H9 (cell line): ENCODE data around the gene HAGH. TPM values are rescaled to one million over a fixed set of nuclear protein-coding genes. Genes with fewer than 3 reads are reported as not detected.

ENCODE experiments used
- DNase-seq: peaks from one replicate; pipeline ENCODE4 v3.0.0-alpha.2; 2017
- H2AFZ ChIP-seq: one replicate; pipeline ENCODE4 v1.6.1; 2013; ENCODE audit warnings: mild to moderate bottlenecking, low read length, control low read depth, moderate library complexity
- H2AK5ac ChIP-seq: 2 replicates; pipeline ENCODE4 v1.6.1; 2013; ENCODE audit warnings: low read length, control low read depth, mixed read lengths; ENCODE audit not compliant: insufficient read length
- H2BK120ac ChIP-seq: one replicate; pipeline ENCODE4 v1.6.1; 2013; ENCODE audit warnings: low read depth, mild to moderate bottlenecking, low read length, control low read depth, inconsistent platforms; ENCODE audit not compliant: poor library complexity, severe bottlenecking
- H2BK12ac ChIP-seq: 2 replicates; pipeline ENCODE4 v1.6.1; 2013; ENCODE audit warnings: low read length, control low read depth, mixed read lengths, low read depth; ENCODE audit not compliant: insufficient read length
- H2BK15ac ChIP-seq: 2 replicates; pipeline ENCODE4 v1.6.1; 2013; ENCODE audit warnings: low read depth, low read length, control low read depth
- H2BK20ac ChIP-seq: one replicate; pipeline ENCODE4 v1.6.1; 2013; ENCODE audit warnings: low read depth, mild to moderate bottlenecking, low read length, control low read depth, inconsistent platforms; ENCODE audit not compliant: poor library complexity, severe bottlenecking
- H2BK5ac ChIP-seq: 2 replicates; pipeline ENCODE4 v1.6.1; 2013; ENCODE audit warnings: low read length, control low read depth, mixed read lengths; ENCODE audit not compliant: insufficient read length
- H3K14ac ChIP-seq: 2 replicates; pipeline ENCODE4 v1.6.1; 2013; ENCODE audit warnings: low read length, control low read depth; ENCODE audit not compliant: insufficient read depth
- H3K18ac ChIP-seq: 2 replicates; pipeline ENCODE4 v1.6.1; 2013; ENCODE audit warnings: low read depth, mild to moderate bottlenecking, mixed read lengths, low read length, control low read depth; ENCODE audit not compliant: insufficient read length
- H3K23ac ChIP-seq: 2 replicates; pipeline ENCODE4 v1.6.1; 2013; ENCODE audit warnings: low read length, control low read depth, mixed read lengths, low read depth; ENCODE audit not compliant: insufficient read length
- H3K23me2 ChIP-seq: 2 replicates; pipeline ENCODE4 v1.6.1; 2013; ENCODE audit warnings: low read depth, mild to moderate bottlenecking, mixed read lengths, low read length, control low read depth; ENCODE audit not compliant: insufficient read length, poor library complexity, severe bottlenecking
- H3K27ac ChIP-seq: 2 replicates; pipeline ENCODE4 v1.5.1; 2013; ENCODE audit warnings: low read length, control low read depth, mixed read lengths, low read depth; ENCODE audit not compliant: insufficient read length
- H3K27me3 ChIP-seq: 2 replicates; pipeline ENCODE4 v1.6.1; 2013; ENCODE audit warnings: low read length, control low read depth, inconsistent platforms; ENCODE audit not compliant: insufficient read depth
- H3K4ac ChIP-seq: 2 replicates; pipeline ENCODE4 v1.6.1; 2013; ENCODE audit warnings: low read depth, mild to moderate bottlenecking, control low read depth, inconsistent platforms, low read length, moderate library complexity
- H3K4me1 ChIP-seq: 2 replicates; pipeline ENCODE4 v1.6.1; 2013; ENCODE audit warnings: low read length, control low read depth, inconsistent platforms; ENCODE audit not compliant: insufficient read depth
- H3K4me2 ChIP-seq: 2 replicates; pipeline ENCODE4 v1.6.1; 2013; ENCODE audit warnings: low read length, control low read depth, mixed read lengths; ENCODE audit not compliant: insufficient read length, insufficient read depth
- H3K56ac ChIP-seq: 2 replicates; pipeline ENCODE4 v1.6.1; 2013; ENCODE audit warnings: low read depth, mild to moderate bottlenecking, mixed read lengths, low read length, control low read depth; ENCODE audit not compliant: insufficient read length
- H3K79me1 ChIP-seq: 2 replicates; pipeline ENCODE4 v1.6.1; 2013; ENCODE audit warnings: low read depth, mild to moderate bottlenecking, moderate library complexity, low read length, control low read depth, inconsistent platforms; ENCODE audit not compliant: insufficient read depth, poor library complexity, severe bottlenecking
- H3K79me2 ChIP-seq: 2 replicates; pipeline ENCODE4 v1.6.1; 2013; ENCODE audit warnings: low read length, control low read depth, inconsistent platforms; ENCODE audit not compliant: insufficient read depth
- H3K9ac ChIP-seq: 2 replicates; pipeline ENCODE4 v1.6.1; 2013; ENCODE audit warnings: low read length, control low read depth, mixed read lengths; ENCODE audit not compliant: insufficient read length; ENCODE audit errors: extremely low read depth
- H3K9me3 ChIP-seq: one replicate; pipeline ENCODE4 v1.6.1; 2013; ENCODE audit warnings: low read depth, low read length, inconsistent platforms; ENCODE audit not compliant: control insufficient read depth
- H3T11ph ChIP-seq: one replicate; pipeline ENCODE4 v1.6.1; 2013; ENCODE audit warnings: mild to moderate bottlenecking, low read length, control low read depth, inconsistent platforms
- H4K20me1 ChIP-seq: one replicate; pipeline ENCODE4 v1.6.1; 2013; ENCODE audit not compliant: control insufficient read depth, insufficient read length, insufficient read depth
- H4K5ac ChIP-seq: 2 replicates; pipeline ENCODE4 v1.6.1; 2013; ENCODE audit warnings: low read depth, mild to moderate bottlenecking, mixed read lengths, low read length, control low read depth; ENCODE audit not compliant: insufficient read length
- H4K8ac ChIP-seq: replicated peaks from 2 replicates; pipeline ENCODE4 v1.6.1; 2013; ENCODE audit warnings: low read length, control low read depth, mixed read lengths, low read depth; ENCODE audit not compliant: insufficient read length
- H4K91ac ChIP-seq: 2 replicates; pipeline ENCODE4 v1.6.1; 2013; ENCODE audit warnings: low read depth, mild to moderate bottlenecking, moderate library complexity, mixed read lengths, low read length, control low read depth; ENCODE audit not compliant: insufficient read length
- H3K27ac Mint-ChIP-seq, 3 experiments: 2 replicates in 2 of 3; 3 replicates in 1 of 3; pipeline ENCODE4 v1.8.0; 2020 to 2021; ENCODE audit warnings: mixed read lengths in 3 of 3, mild to moderate bottlenecking in 1 of 3, moderate library complexity in 1 of 3
- H3K27me3 Mint-ChIP-seq: 2 replicates; pipeline ENCODE4 v1.8.0; 2021; ENCODE audit warnings: low read depth, mild to moderate bottlenecking, moderate library complexity, mixed read lengths
- H3K36me3 Mint-ChIP-seq, 3 experiments: 2 replicates in 2 of 3; 3 replicates in 1 of 3; pipeline ENCODE4 v1.8.0; 2020 to 2021; ENCODE audit warnings: low read depth in 3 of 3, mixed read lengths in 3 of 3; ENCODE audit not compliant: insufficient read depth in 1 of 3
- H3K4me1 Mint-ChIP-seq, 2 experiments: 2 replicates each; pipeline ENCODE4 v1.8.0; 2020; ENCODE audit warnings: mixed read lengths in 2 of 2
- H3K4me3 Mint-ChIP-seq, 2 experiments: 2 replicates in 1 of 2; 3 replicates in 1 of 2; pipeline ENCODE4 v1.8.0; 2020 to 2021; ENCODE audit warnings: mild to moderate bottlenecking in 2 of 2, mixed read lengths in 2 of 2, moderate library complexity in 1 of 2
- H3K9me3 Mint-ChIP-seq, 2 experiments: 2 replicates in 1 of 2; 3 replicates in 1 of 2; pipeline ENCODE4 v1.8.0; 2020; ENCODE audit warnings: mild to moderate bottlenecking in 2 of 2, mixed read lengths in 2 of 2, moderate library complexity in 1 of 2
- CTCF ChIP-seq: fragments of 200-600 bp; sonication (generic); conservative IDR thresholded peaks from 3 replicates; pipeline ENCODE4 v1.8.0; 2021; ENCODE audit warnings: antibody characterized with exemption, mild to moderate bottlenecking
- WGBS: extraction: QIAGEN DNeasy Blood & Tissue Kit; methylation state at CpG from one replicate; pipeline ENCODE4 v1.1.7; 2013; ENCODE audit warnings: missing lambda C conversion rate, low lambda C conversion rate, mixed read lengths; ENCODE audit not compliant: insufficient read length; ENCODE audit errors: extremely low coverage; 5-methylcytosine and 5-hydroxymethylcytosine counted together
- total RNA-seq: library from RNA; stranded (reverse); gene quantifications from 2 replicates; pipeline ENCODE4 v1.2.1, GENCODE V29; 2021

Gene HAGH
- total RNA-seq, 1 experiment from 2014 or later: 30.0 TPM

- Histone ChIP-seq H3K9me3 (no peaks in the 10 kb centered on the region), H3T11ph (no peak overlapping the region), H3K4me2 (no peak overlapping the region), H3K56ac (no peak overlapping the region), H3K23me2 (no peaks in the 10 kb centered on the region), H3K4ac (no peak overlapping the region), H3K14ac (no peak overlapping the region), H2BK20ac (no peak overlapping the region), H3K18ac (no peak overlapping the region), H3K27me3 (no peaks in the 10 kb centered on the region), H2BK5ac (no peak overlapping the region), H4K20me1 (no peaks in the 10 kb centered on the region), H2BK15ac (no peak overlapping the region), H3K23ac (no peak overlapping the region), H3K79me2 (no peaks in the 10 kb centered on the region), H2AFZ (no peak overlapping the region), H4K8ac (no peak overlapping the region), H3K79me1 (no peaks in the 10 kb centered on the region), H2BK120ac (no peak overlapping the region), H3K27ac (no peak overlapping the region), H3K9ac (no peak overlapping the region), H3K4me1 (no peaks in the 10 kb centered on the region), H2BK12ac (no peak overlapping the region), H2AK5ac (no peak overlapping the region), H4K91ac (no peak overlapping the region), H4K5ac (no peak overlapping the region)
- H3K4me1 Mint-ChIP-seq: peaks cover 0 to 3% of the 10 kb centered on the region in 2 experiments; a peak in 2 of 4 replicates
- no CpG with 5 or more reads among the region's 16 CpGs for WGBS
- no peak for TF ChIP-seq CTCF
- no peaks in the 10 kb centered on the region for H3K27me3 Mint-ChIP-seq
- no peak for DNase-seq
- peaks cover 2 to 4% of the 10 kb centered on the region in 2 experiments; a peak in 2 of 5 replicates for H3K9me3 Mint-ChIP-seq
- H3K36me3 Mint-ChIP-seq: peaks cover 16 to 40% (median 17%) of the 10 kb centered on the region in 3 experiments
- no peak overlapping the region; a peak in 1 of 7 replicates for H3K27ac Mint-ChIP-seq
- H3K4me3 Mint-ChIP-seq: no peak overlapping the region
Observed at GRCh38 chr16:1810106-1810505, 16.5 kb downstream of the HAGH start.
